HepG2 (cell line): ENCODE measurements around the gene METTL21C. TPM values are rescaled to one million over a fixed set of nuclear protein-coding genes. Genes with fewer than 3 reads are reported as not detected.

Source experiments
- ATAC-seq: fragments of 200-7000 bp; cut with Tn5 transposase; 3 replicates; pipeline ENCODE4 v1.9.1; 2020; ENCODE audit warnings: mild to moderate bottlenecking, moderate library complexity
- BruUV-seq: library from RNA; stranded (reverse); fragments of 400-500 nt; replicated peaks from 2 replicates; lab custom pipeline; 2021; lab: Mats Ljungman, UMichigan
- CTCF ChIA-PET: fragments of 300-600 bp; formaldehyde crosslinking; extraction: SDS; loops from one replicate; lab custom pipeline; 2021; ENCODE audit warnings: low total read pairs, inconsistent platforms, low intra/inter-chr PET ratio; lab: Yijun Ruan, JAX
- POLR2A ChIA-PET: fragments of 350-600 bp; sonication (Branson Sonifier 250); formaldehyde crosslinking; loops from one replicate; lab custom pipeline; 2020; ENCODE audit warnings: antibody characterized with exemption, inconsistent platforms; lab: Yijun Ruan, JAX
- DNase-seq: peaks from one replicate; pipeline ENCODE4 v3.0.0-alpha.2; 2015; ENCODE audit warnings: low spot score
- FAIRE-seq: peaks from 3 replicates; lab custom pipeline; 2011; peaks lifted over from hg19 to GRCh38; lab: Jason Lieb, UNC
- H2AFZ ChIP-seq: one replicate; pipeline ENCODE4 v1.6.1; 2011; ENCODE audit warnings: low read length, inconsistent platforms
- H3K27ac ChIP-seq: fragments of 300-600 bp; 3 replicates; pipeline ENCODE4 v1.8.0; 2011; ENCODE audit warnings: mixed run types, mild to moderate bottlenecking, mixed read lengths, low read length, inconsistent platforms; ENCODE audit not compliant: insufficient read depth; ENCODE audit errors: extremely low read length
- H3K27me3 ChIP-seq, 2 experiments: fragments of 200-600 bp in 1 of 2; 2 replicates in 1 of 2; 3 replicates in 1 of 2; pipeline versions ENCODE4 v1.6.0 to v1.8.0; 2011; ENCODE audit warnings: low read length in 2 of 2, mild to moderate bottlenecking in 2 of 2, moderate library complexity in 2 of 2, inconsistent platforms in 1 of 2; ENCODE audit not compliant: insufficient read depth in 2 of 2, control insufficient read depth in 1 of 2
- H3K36me3 ChIP-seq, 2 experiments: fragments of 200-600 bp in 1 of 2; replicated peaks in 1 of 2; 2 replicates in 1 of 2; 3 replicates in 1 of 2; pipeline versions ENCODE4 v1.5.1 to v1.8.0; 2011; ENCODE audit warnings: low read length in 2 of 2, inconsistent platforms in 1 of 2; ENCODE audit not compliant: insufficient read depth in 2 of 2, control insufficient read depth in 1 of 2
- H3K4me1 ChIP-seq: 2 replicates; pipeline ENCODE4 v1.5.1; 2012; ENCODE audit warnings: low read length, inconsistent platforms; ENCODE audit not compliant: insufficient read depth
- H3K4me2 ChIP-seq: 2 replicates; pipeline ENCODE4 v1.6.0; 2011; ENCODE audit warnings: low read depth, low read length, inconsistent platforms
- H3K4me3 ChIP-seq, 3 experiments: fragments of 200-600 bp in 1 of 3; sonication (generic), shearing (Covaris generic) in 1 of 3; replicated peaks in 1 of 3; 2 replicates each; pipeline ENCODE4 v1.5.1; 2011 to 2016; ENCODE audit warnings: low read length in 3 of 3, inconsistent platforms in 2 of 3, low read depth in 2 of 3, mild to moderate bottlenecking in 2 of 3, control low read depth in 1 of 3, mixed read lengths in 1 of 3; ENCODE audit not compliant: insufficient read depth in 1 of 3
- H3K79me2 ChIP-seq: one replicate; pipeline ENCODE4 v1.6.1; 2011; ENCODE audit warnings: low read length, inconsistent platforms; ENCODE audit not compliant: insufficient read depth
- H3K9ac ChIP-seq: 2 replicates; pipeline ENCODE4 v1.6.0; 2011; ENCODE audit warnings: mild to moderate bottlenecking, low read depth, low read length, inconsistent platforms; ENCODE audit not compliant: insufficient read depth
- H3K9me3 ChIP-seq: 2 replicates; pipeline ENCODE4 v1.5.1; 2012; ENCODE audit warnings: mild to moderate bottlenecking, low read length
- H4K20me1 ChIP-seq: 2 replicates; pipeline ENCODE4 v1.6.0; 2011; ENCODE audit warnings: inconsistent platforms, mild to moderate bottlenecking, low read length, moderate library complexity; ENCODE audit not compliant: insufficient read depth
- MXI1 ChIP-seq: IDR thresholded peaks from 3 replicates; pipeline ENCODE4 v1.6.1; 2012; ENCODE audit warnings: low read depth, low read length, inconsistent platforms, borderline replicate concordance
- NFKBIZ ChIP-seq: IDR thresholded peaks from 2 replicates; pipeline ENCODE4 v1.6.1; 2018; ENCODE audit warnings: missing genetic modification reagents, missing compliant biosample characterization
- PHF8 ChIP-seq: sonication (generic); formaldehyde crosslinking; IDR thresholded peaks from 2 replicates; pipeline ENCODE4 v1.5.0; 2020; ENCODE audit warnings: missing genetic modification reagents
- TARDBP ChIP-seq: sonication (generic); formaldehyde crosslinking; IDR thresholded peaks from 2 replicates; pipeline ENCODE4 v1.8.0; 2022; ENCODE audit warnings: mild to moderate bottlenecking, missing genetic modification reagents
- ZNF569 ChIP-seq: sonication (generic); formaldehyde crosslinking; IDR thresholded peaks from 2 replicates; pipeline ENCODE4 v1.5.0; 2020; ENCODE audit warnings: mild to moderate bottlenecking, missing genetic modification reagents, moderate library complexity, borderline replicate concordance
- WGBS: methylation state at CpG from one replicate; pipeline ENCODE4 v1.1.6; 2017; ENCODE audit warnings: low lambda C conversion rate; 5-methylcytosine and 5-hydroxymethylcytosine counted together
- in situ Hi-C: cut with HindIII; loops from 2 replicates; pipeline ENCODE4 v1.10.0; 2017; ENCODE audit warnings: low pct_unique_long_range_greater_than_20kb; ENCODE audit not compliant: extremely low pct_ligation_motif_present
- intact Hi-C: fragments of 100-400 bp; cut with micrococcal nuclease; formaldehyde crosslinking; loops from one replicate; pipeline ENCODE4 v1.10.0; 2022; ENCODE audit not compliant: unreplicated experiment
- polyA plus RNA-seq, 8 experiments: library from polyadenylated mRNA; depleted of rRNA in 3 of 8; stranded (reverse) in 7 of 8; unstranded in 1 of 8; fragments of >200 nt; fragmentation: Illumina TruSeq in 4 of 8; extraction: Trizol in 4 of 8; gene quantifications; 2 replicates each; pipeline versions ENCODE4 v1.2.1 to v1.2.3, GENCODE V29; 2011 to 2016; ENCODE audit warnings: low read depth in 4 of 8, missing spikeins in 1 of 8, mixed read lengths in 1 of 8; ENCODE audit not compliant: insufficient read depth in 1 of 8
- total RNA-seq, 5 experiments: library from RNA; depleted of rRNA; stranded (reverse); fragments of >200 nt; fragmentation: Illumina TruSeq; extraction: Trizol; gene quantifications; 2 replicates each; pipeline ENCODE4 v1.2.3, GENCODE V29; 2016; ENCODE audit warnings: low read depth in 1 of 5
- TF ChIP-seq, protein P1 (sequence below), 2 experiments: sonication (generic) in 1 of 2; formaldehyde crosslinking in 1 of 2; IDR thresholded peaks; 2 replicates each; pipeline versions ENCODE4 v1.4.0 to v1.6.1; 2016 to 2020; ENCODE audit warnings: borderline replicate concordance in 1 of 2, low read depth in 1 of 2, mild to moderate bottlenecking in 1 of 2, missing genetic modification reagents in 1 of 2
- TF ChIP-seq, protein P2 (sequence below): sonication (generic); formaldehyde crosslinking; IDR thresholded peaks from 2 replicates; pipeline ENCODE4 v1.4.0; 2020; ENCODE audit warnings: missing genetic modification reagents, borderline replicate concordance

Gene METTL21C
- total and polyA plus RNA-seq, 2 of the 13 experiments (the other 11 are each of a cell fraction or from before 2014, with no cell fraction given) = not detected

DNA sequence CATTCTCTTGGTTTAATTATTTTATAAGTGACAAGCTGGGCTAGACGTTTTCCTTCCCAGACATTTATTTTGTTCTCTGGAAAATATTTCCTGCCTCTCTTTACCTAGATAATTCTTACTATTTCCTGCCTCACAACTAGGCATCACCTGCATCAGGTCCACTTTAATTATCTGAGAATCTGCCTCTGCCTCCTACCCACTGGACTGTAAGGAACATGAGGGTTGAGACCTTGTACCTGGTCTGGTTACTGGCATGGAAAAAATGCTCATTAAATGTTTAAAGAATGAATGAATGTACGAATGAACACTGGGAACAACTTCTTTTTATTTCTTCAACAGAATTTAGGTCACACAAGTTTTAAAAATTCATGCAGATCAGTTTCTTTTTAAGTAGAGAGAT, 13.4 kb upstream of the METTL21C start:
- TF ChIP-seq TARDBP (CRISPR knock-in tag) (no peak), MXI1 (no peak), ZNF569 (CRISPR knock-in tag) (no peak), NFKBIZ (no peak), PHF8 (CRISPR knock-in tag) (no peak)
- TF ChIP-seq, protein P1, sequence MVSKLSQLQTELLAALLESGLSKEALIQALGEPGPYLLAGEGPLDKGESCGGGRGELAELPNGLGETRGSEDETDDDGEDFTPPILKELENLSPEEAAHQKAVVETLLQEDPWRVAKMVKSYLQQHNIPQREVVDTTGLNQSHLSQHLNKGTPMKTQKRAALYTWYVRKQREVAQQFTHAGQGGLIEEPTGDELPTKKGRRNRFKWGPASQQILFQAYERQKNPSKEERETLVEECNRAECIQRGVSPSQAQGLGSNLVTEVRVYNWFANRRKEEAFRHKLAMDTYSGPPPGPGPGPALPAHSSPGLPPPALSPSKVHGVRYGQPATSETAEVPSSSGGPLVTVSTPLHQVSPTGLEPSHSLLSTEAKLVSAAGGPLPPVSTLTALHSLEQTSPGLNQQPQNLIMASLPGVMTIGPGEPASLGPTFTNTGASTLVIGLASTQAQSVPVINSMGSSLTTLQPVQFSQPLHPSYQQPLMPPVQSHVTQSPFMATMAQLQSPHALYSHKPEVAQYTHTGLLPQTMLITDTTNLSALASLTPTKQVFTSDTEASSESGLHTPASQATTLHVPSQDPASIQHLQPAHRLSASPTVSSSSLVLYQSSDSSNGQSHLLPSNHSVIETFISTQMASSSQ (IDR thresholded peaks at IDR 0.05; ENCODE audit: low read depth) = no peak
- TF ChIP-seq, protein P1 (CRISPR knock-in tag; IDR thresholded peaks at IDR 0.05; ENCODE audit: borderline replicate concordance) = no peak
- TF ChIP-seq, protein P2, sequence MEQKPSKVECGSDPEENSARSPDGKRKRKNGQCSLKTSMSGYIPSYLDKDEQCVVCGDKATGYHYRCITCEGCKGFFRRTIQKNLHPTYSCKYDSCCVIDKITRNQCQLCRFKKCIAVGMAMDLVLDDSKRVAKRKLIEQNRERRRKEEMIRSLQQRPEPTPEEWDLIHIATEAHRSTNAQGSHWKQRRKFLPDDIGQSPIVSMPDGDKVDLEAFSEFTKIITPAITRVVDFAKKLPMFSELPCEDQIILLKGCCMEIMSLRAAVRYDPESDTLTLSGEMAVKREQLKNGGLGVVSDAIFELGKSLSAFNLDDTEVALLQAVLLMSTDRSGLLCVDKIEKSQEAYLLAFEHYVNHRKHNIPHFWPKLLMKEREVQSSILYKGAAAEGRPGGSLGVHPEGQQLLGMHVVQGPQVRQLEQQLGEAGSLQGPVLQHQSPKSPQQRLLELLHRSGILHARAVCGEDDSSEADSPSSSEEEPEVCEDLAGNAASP (CRISPR knock-in tag) = no peak
- ATAC-seq (no peak), FAIRE-seq (no peak), DNase-seq (no peak)
- Histone ChIP-seq H3K79me2 (no peaks in the 10 kb centered on the region), H3K9ac (no peak overlapping the region), H3K4me3 (no peak overlapping the region), H2AFZ (no peak overlapping the region), H3K4me2 (no peak overlapping the region), H3K27ac (no peak overlapping the region), H3K36me3 (no peaks in the 10 kb centered on the region), H3K27me3 (peaks cover 0 to 5% of the 10 kb centered on the region in 2 experiments; a peak in 2 of 5 replicates), H4K20me1 (no peaks in the 10 kb centered on the region), H3K9me3 (no peaks in the 10 kb centered on the region), H3K4me1 (no peaks in the 10 kb centered on the region)
- no TSS peak for BruUV-seq
- whole genome bisulfite sequencing = 0% methylated on average over 2 of the region's 2 CpGs
- CTCF ChIA-PET = no interaction called here
- POLR2A ChIA-PET = no interaction called here
- intact Hi-C loops = no loop called here
- in situ Hi-C loops = no loop called here
